Ovary (tissue), 3 donors: ENCODE data around the gene KCNK5.

Source experiments
- POLR2A ChIP-seq: fragments of 450-650 bp; IDR thresholded peaks from one replicate; pipeline ENCODE4 v1.6.1; 2017; ENCODE audit warnings: antibody characterized with exemption, mild to moderate bottlenecking, moderate library complexity
- TF ChIP-seq, protein P1 (sequence below), 3 donors: fragments of 450-650 bp in 2 of 3; fragments of 200-600 bp in 1 of 3; IDR thresholded peaks; one replicate each; pipeline versions ENCODE4 v1.5.1 to v1.8.0; 2016 to 2022; ENCODE audit warnings: antibody characterized with exemption in 3 of 3, mild to moderate bottlenecking in 1 of 3
- donor health status: DM: no; HTN: no; CAD: no.

DNA sequence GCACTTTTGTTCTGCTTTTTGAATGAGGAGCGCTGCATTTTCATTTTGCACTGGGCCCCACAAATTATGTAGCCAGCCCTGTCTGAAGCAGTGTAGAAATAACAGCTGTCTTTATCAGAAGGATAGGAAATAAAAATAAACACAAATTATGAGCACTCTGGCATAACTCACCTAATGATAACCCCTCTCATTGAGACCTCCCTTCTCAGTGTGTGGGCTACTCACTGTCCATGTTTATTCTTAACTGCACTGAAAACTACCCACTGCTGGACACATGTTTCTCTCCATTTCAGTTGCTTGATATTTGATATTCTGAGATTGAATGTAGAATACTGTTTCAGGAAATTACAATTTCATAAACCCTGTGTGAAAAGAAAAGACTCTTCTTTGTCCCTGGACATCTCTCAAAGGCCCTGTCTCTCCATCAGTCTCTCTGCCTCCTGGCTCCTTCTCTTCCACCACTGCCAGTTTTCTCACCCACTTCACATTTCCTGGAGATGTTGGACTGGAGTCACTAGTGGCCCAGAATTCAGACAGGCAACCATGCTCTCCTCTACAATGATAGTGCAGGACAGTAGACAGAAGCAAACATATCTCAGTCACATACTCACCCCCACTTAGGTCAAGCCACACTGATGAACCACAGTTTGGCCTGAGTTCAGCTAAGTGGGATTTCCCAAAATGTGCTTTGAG lies 84.6 kb downstream of the KCNK5 start:
- TF ChIP-seq, protein P1, sequence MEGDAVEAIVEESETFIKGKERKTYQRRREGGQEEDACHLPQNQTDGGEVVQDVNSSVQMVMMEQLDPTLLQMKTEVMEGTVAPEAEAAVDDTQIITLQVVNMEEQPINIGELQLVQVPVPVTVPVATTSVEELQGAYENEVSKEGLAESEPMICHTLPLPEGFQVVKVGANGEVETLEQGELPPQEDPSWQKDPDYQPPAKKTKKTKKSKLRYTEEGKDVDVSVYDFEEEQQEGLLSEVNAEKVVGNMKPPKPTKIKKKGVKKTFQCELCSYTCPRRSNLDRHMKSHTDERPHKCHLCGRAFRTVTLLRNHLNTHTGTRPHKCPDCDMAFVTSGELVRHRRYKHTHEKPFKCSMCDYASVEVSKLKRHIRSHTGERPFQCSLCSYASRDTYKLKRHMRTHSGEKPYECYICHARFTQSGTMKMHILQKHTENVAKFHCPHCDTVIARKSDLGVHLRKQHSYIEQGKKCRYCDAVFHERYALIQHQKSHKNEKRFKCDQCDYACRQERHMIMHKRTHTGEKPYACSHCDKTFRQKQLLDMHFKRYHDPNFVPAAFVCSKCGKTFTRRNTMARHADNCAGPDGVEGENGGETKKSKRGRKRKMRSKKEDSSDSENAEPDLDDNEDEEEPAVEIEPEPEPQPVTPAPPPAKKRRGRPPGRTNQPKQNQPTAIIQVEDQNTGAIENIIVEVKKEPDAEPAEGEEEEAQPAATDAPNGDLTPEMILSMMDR (IDR thresholded peaks at IDR 0.05) = no peak
- no peak for TF ChIP-seq POLR2A
